Lung (tissue), 12 donors: ENCODE data around the gene GHDC. TPM values are rescaled to one million over a fixed set of nuclear protein-coding genes. Genes with fewer than 3 reads are reported as not detected.

Experiments used
- ATAC-seq: fragments of 200-7000 bp; cut with Tn5 transposase; one replicate; pipeline ENCODE4 v1.9.1; 2020; ENCODE audit warnings: moderate number of reproducible peaks; ENCODE audit not compliant: insufficient read depth, low FRiP score
- DNase-seq, 3 donors: peaks; one replicate each; pipeline ENCODE4 v3.0.0-alpha.2; 2013 to 2017
- H3K27ac ChIP-seq, 2 donors: one replicate each; pipeline ENCODE4 v1.5.1; 2013; ENCODE audit warnings: mild to moderate bottlenecking in 2 of 2, moderate library complexity in 2 of 2, control low read depth in 1 of 2, inconsistent platforms in 1 of 2, low read depth in 1 of 2, low read length in 1 of 2
- H3K27me3 ChIP-seq, 3 donors: one replicate each; pipeline ENCODE4 v1.5.1; 2013; ENCODE audit warnings: low read length in 2 of 3; ENCODE audit not compliant: control insufficient read depth in 3 of 3, insufficient read depth in 3 of 3
- H3K36me3 ChIP-seq, 4 donors: one replicate each; pipeline ENCODE4 v1.5.1; 2013; ENCODE audit warnings: low read length in 4 of 4, mild to moderate bottlenecking in 1 of 4, moderate library complexity in 1 of 4; ENCODE audit not compliant: control insufficient read depth in 4 of 4, insufficient read depth in 4 of 4
- H3K4me1 ChIP-seq, 5 donors: one replicate each; pipeline ENCODE4 v1.5.1; 2013; ENCODE audit warnings: low read length in 5 of 5, mild to moderate bottlenecking in 2 of 5, moderate library complexity in 1 of 5; ENCODE audit not compliant: control insufficient read depth in 5 of 5, insufficient read depth in 5 of 5
- H3K4me3 ChIP-seq: one replicate; pipeline ENCODE4 v1.5.1; 2013; ENCODE audit warnings: mild to moderate bottlenecking, control low read depth, moderate library complexity
- H3K9ac ChIP-seq, 2 donors: one replicate each; pipeline ENCODE4 v1.5.1; 2013; ENCODE audit warnings: low read length in 2 of 2, control low read depth in 1 of 2; ENCODE audit not compliant: insufficient read depth in 1 of 2
- H3K9me3 ChIP-seq, 4 donors: one replicate each; pipeline ENCODE4 v1.5.1; 2013; ENCODE audit warnings: low read length in 3 of 4, mild to moderate bottlenecking in 1 of 4, moderate library complexity in 1 of 4; ENCODE audit not compliant: control insufficient read depth in 4 of 4, insufficient read depth in 3 of 4
- WGBS, 2 donors: extraction: QIAGEN DNeasy Blood & Tissue Kit; methylation state at CpG; one replicate each; pipeline ENCODE4 v1.1.7; 2013; 5-methylcytosine and 5-hydroxymethylcytosine counted together
- polyA plus RNA-seq, 2 donors: library from polyadenylated mRNA; stranded (reverse); fragments of 200-250 nt; gene quantifications; one replicate each; pipeline ENCODE4 v1.2.1, GENCODE V29; 2013
- total RNA-seq, 2 donors: library from RNA; depleted of rRNA in 1 of 2; stranded (reverse); fragments of >200 nt in 1 of 2; gene quantifications; one replicate each; pipeline ENCODE4 v1.2.1, GENCODE V29; 2014 to 2021
- TF ChIP-seq, protein P1 (sequence below): IDR thresholded peaks from 2 replicates; pipeline ENCODE4 v1.5.1; 2012; ENCODE audit warnings: mild to moderate bottlenecking; ENCODE audit errors: control extremely low read depth, extremely low read depth
- donor health status: control.
- donor health status: control.
- donor health status: Bipolar disorder and iron deficiency.
- donor health status: healthy.
- donor health status: DM: yes; HTN: yes; CAD: no.

Gene GHDC
- total and polyA plus RNA-seq, 4 donors, result 17.2 to 33.3 (median 22.6) TPM

DNA sequence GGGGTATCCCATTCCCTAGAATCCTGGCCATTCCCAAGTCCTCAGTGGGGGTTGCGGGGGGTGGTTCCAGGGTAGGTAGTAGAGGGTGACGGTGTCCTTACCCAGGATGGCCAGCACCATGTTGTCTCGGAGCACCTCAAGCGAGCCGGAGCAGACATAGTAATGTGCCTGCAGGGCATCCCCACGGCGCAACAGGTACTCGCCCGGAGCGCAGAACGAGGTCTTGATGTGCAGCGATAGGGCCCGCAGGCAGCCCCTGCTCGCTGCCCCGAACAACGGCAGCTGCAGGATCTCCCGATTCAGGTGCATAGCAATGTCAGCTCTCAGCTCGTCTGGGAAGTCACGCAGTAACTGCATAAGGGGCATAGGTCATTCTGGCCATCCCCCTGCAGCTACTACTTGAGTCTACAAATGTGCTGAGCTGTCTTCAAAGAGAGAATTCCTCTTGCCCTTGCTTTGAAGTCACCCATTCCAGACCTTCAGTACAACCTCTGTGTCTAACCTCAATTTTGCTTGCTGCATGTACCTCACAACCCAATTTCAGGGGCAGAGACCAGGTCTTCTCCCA, 28.0 kb downstream of the GHDC start:
- ATAC-seq, result no peak
- Histone ChIP-seq H3K9ac (no peak overlapping the region), H3K9me3 (no peaks in the 10 kb centered on the region), H3K27ac (no peak overlapping the region), H3K4me1 (peaks cover 0 to 3% (median 0%) of the 10 kb centered on the region in 5 donors), H3K4me3 (no peak overlapping the region), H3K27me3 (peaks cover 0 to 4% (median 0%) of the 10 kb centered on the region in 3 donors), H3K36me3 (no peaks in the 10 kb centered on the region)
- 92 to 93% methylated on average over 19 of the region's 19 CpGs for WGBS, 2 donors
- DNase-seq, result no peak
- TF ChIP-seq, protein P1, sequence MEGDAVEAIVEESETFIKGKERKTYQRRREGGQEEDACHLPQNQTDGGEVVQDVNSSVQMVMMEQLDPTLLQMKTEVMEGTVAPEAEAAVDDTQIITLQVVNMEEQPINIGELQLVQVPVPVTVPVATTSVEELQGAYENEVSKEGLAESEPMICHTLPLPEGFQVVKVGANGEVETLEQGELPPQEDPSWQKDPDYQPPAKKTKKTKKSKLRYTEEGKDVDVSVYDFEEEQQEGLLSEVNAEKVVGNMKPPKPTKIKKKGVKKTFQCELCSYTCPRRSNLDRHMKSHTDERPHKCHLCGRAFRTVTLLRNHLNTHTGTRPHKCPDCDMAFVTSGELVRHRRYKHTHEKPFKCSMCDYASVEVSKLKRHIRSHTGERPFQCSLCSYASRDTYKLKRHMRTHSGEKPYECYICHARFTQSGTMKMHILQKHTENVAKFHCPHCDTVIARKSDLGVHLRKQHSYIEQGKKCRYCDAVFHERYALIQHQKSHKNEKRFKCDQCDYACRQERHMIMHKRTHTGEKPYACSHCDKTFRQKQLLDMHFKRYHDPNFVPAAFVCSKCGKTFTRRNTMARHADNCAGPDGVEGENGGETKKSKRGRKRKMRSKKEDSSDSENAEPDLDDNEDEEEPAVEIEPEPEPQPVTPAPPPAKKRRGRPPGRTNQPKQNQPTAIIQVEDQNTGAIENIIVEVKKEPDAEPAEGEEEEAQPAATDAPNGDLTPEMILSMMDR, result no peak

DNA sequence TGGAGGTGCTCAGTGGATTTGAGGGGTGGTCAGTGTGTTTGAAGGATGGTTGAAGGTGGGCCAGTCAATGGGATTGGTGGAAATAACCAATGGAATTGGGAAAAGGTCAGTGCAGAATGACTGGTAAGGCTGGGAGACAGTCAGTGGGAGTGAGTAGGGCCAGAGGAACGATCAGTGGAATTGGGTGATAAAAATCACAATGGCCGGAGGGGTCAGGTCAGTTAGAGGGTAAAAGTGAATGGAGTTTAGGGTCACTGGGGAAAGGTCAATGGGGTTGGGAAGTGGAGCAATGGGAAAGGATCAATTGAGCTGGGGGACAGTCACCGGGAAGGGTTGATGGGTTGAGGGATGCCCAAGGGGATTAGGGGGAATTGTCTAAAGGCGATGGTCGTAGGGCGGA, 28.5 kb downstream of the GHDC start:
- ATAC-seq (no peak), DNase-seq (no peak)
- Histone ChIP-seq H3K4me1 (peaks cover 0 to 5% (median 0%) of the 10 kb centered on the region in 5 donors), H3K9me3 (no peaks in the 10 kb centered on the region), H3K4me3 (no peak overlapping the region), H3K27ac (no peak overlapping the region), H3K27me3 (no peaks in the 10 kb centered on the region), H3K36me3 (no peaks in the 10 kb centered on the region), H3K9ac (no peak overlapping the region)
- TF ChIP-seq, protein P1, result no peak
- 91 to 93% methylated on average over 6 of the region's 6 CpGs for WGBS, 2 donors

DNA sequence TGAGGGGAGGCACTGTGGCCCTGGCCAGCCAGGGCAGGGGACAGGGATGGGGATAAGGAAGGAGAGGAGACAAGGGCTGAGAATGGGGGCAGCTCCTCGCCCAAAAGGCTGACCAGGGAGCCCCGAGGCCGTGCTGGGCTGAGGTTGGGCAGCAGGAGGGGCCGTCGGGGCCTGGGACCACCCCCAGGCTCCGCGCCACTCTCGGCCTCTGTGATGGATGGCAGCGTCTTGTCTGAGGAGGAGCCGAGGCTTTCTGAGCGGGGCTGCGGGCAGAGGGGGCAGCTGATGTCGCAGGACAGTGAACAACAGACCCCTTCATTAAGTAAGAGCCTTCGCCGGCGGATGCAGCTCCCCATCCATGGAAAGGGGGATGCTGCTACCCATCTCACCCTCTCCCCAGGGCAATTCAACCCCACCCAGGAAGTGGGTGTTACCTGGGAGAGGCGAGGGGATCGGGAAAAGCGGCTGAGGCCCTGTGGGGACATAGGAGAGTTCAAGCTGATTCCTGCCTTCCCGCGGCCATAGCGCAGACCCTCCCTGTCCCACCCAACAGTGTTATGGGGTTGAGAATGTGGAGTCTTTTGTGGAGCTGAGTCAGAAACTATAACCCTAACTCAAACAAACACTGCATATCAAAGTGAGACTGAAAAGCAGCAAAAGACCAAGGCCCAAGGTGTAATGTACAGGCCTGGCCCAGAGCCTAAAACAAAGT, 30.4 kb downstream of the GHDC start:
- H3K9ac ChIP-seq, result no peak overlapping the region
- TF ChIP-seq, protein P1, result no peak
- ATAC-seq, result no peak
- no peak for DNase-seq
- H3K27me3 ChIP-seq, result no peaks in the 10 kb centered on the region
- H3K27ac ChIP-seq, result no peak overlapping the region
- H3K4me3 ChIP-seq, result no peak overlapping the region
- H3K4me1 ChIP-seq, result peaks cover 0 to 16% (median 5%) of the 10 kb centered on the region in 5 donors
- H3K9me3 ChIP-seq, result no peaks in the 10 kb centered on the region
- 68 to 73% methylated on average over 18 to 22 of the region's 22 CpGs for WGBS, 2 donors
- no peaks in the 10 kb centered on the region for H3K36me3 ChIP-seq
